HepG2 (cell line): ENCODE results near the gene TRMT6. TPM values are rescaled to one million over a fixed set of nuclear protein-coding genes. Genes with fewer than 3 reads are reported as not detected.

Source experiments
- DNMT1 ChIP-seq: sonication (generic); formaldehyde crosslinking; IDR thresholded peaks from 2 replicates; pipeline ENCODE4 v1.5.1; 2020; ENCODE audit warnings: mild to moderate bottlenecking, missing genetic modification reagents
- E2F2 ChIP-seq: sonication (generic); formaldehyde crosslinking; IDR thresholded peaks from 2 replicates; pipeline ENCODE4 v1.4.0; 2020; ENCODE audit warnings: missing genetic modification reagents, borderline replicate concordance
- HNRNPUL1 ChIP-seq: fragments of 200-400 bp; formaldehyde crosslinking; IDR thresholded peaks from 2 replicates; pipeline ENCODE4 v1.6.1; 2017; ENCODE audit warnings: low read depth, mild to moderate bottlenecking, low read length, moderate library complexity
- MXD4 ChIP-seq: IDR thresholded peaks from 2 replicates; pipeline ENCODE4 v1.6.1; 2016; ENCODE audit warnings: mild to moderate bottlenecking, missing biosample characterization, missing genetic modification reagents
- ONECUT2 ChIP-seq: sonication (generic); formaldehyde crosslinking; IDR thresholded peaks from 2 replicates; pipeline ENCODE4 v1.4.0; 2020; ENCODE audit warnings: missing genetic modification reagents
- PRDM4 ChIP-seq: sonication (generic); formaldehyde crosslinking; IDR thresholded peaks from 2 replicates; pipeline ENCODE4 v1.9.0; 2021; ENCODE audit warnings: missing genetic modification reagents, borderline replicate concordance
- RAD21 ChIP-seq: fragments of 450-650 bp; formaldehyde crosslinking; IDR thresholded peaks from 2 replicates; pipeline ENCODE4 v1.5.0; 2020; ENCODE audit warnings: mild to moderate bottlenecking
- RFX5 ChIP-seq: IDR thresholded peaks from 2 replicates; pipeline ENCODE4 v1.6.1; 2011; ENCODE audit warnings: low read depth, low read length, improper control_type of control experiment
- RXRA ChIP-seq: sonication (generic); formaldehyde crosslinking; IDR thresholded peaks from 2 replicates; pipeline ENCODE4 v1.5.1; 2020; ENCODE audit warnings: missing genetic modification reagents
- SMAD9 ChIP-seq: sonication (generic); formaldehyde crosslinking; IDR thresholded peaks from 2 replicates; pipeline ENCODE4 v1.5.1; 2020; ENCODE audit warnings: mild to moderate bottlenecking, missing genetic modification reagents
- ZFP36 ChIP-seq: fragments of 150-350 bp; IDR thresholded peaks from 2 replicates; pipeline ENCODE4 v1.6.1; 2018; ENCODE audit warnings: borderline replicate concordance, low read length, low read depth; ENCODE audit not compliant: partially characterized antibody
- ZHX1 ChIP-seq: sonication (generic); formaldehyde crosslinking; IDR thresholded peaks from 2 replicates; pipeline ENCODE4 v1.8.1; 2022; ENCODE audit warnings: low read depth, mild to moderate bottlenecking, missing genetic modification reagents
- ZNF280D ChIP-seq: sonication (generic); formaldehyde crosslinking; IDR thresholded peaks from 2 replicates; pipeline ENCODE4 v1.5.1; 2020; ENCODE audit warnings: mild to moderate bottlenecking, missing genetic modification reagents
- ZNF431 ChIP-seq: sonication (generic); formaldehyde crosslinking; IDR thresholded peaks from 2 replicates; pipeline ENCODE4 v1.9.0; 2022; ENCODE audit warnings: missing genetic modification reagents, low read depth, mild to moderate bottlenecking, borderline replicate concordance
- ZNF737 ChIP-seq: sonication (generic); formaldehyde crosslinking; IDR thresholded peaks from 2 replicates; pipeline ENCODE4 v1.5.0; 2020; ENCODE audit warnings: missing genetic modification reagents, mild to moderate bottlenecking, borderline replicate concordance
- polyA plus RNA-seq, 8 experiments: library from polyadenylated mRNA; depleted of rRNA in 3 of 8; stranded (reverse) in 7 of 8; unstranded in 1 of 8; fragments of >200 nt; fragmentation: Illumina TruSeq in 4 of 8; extraction: Trizol in 4 of 8; gene quantifications; 2 replicates each; pipeline versions ENCODE4 v1.2.1 to v1.2.3, GENCODE V29; 2011 to 2016; ENCODE audit warnings: low read depth in 4 of 8, missing spikeins in 1 of 8, mixed read lengths in 1 of 8; ENCODE audit not compliant: insufficient read depth in 1 of 8
- total RNA-seq, 5 experiments: library from RNA; depleted of rRNA; stranded (reverse); fragments of >200 nt; fragmentation: Illumina TruSeq; extraction: Trizol; gene quantifications; 2 replicates each; pipeline ENCODE4 v1.2.3, GENCODE V29; 2016; ENCODE audit warnings: low read depth in 1 of 5

The TRMT6 gene
- total and polyA plus RNA-seq, 2 of the 13 experiments (the other 11 are each of a cell fraction or from before 2014, with no cell fraction given): 10.5 to 37.8 TPM

- peak; percentile 63; the same call in 1 of the 2 replicates for TF ChIP-seq PRDM4 (CRISPR knock-in tag)
- TF ChIP-seq RAD21 (CRISPR knock-in tag): peak; percentile 60
- no peak; the same call in 1 of the 2 replicates for TF ChIP-seq ZNF280D (CRISPR knock-in tag)
- TF ChIP-seq ZNF431 (CRISPR knock-in tag): peak; percentile 83
- TF ChIP-seq RFX5: no peak; the same call in 1 of the 2 replicates
- TF ChIP-seq ZNF737: no peak; the same call in 1 of the 2 replicates
- peak; percentile 45; the same call in 1 of the 2 replicates for TF ChIP-seq ONECUT2 (CRISPR knock-in tag)
- peak; percentile 64 for TF ChIP-seq ZHX1
- peak; percentile 85 for TF ChIP-seq RXRA
- TF ChIP-seq ZFP36: no peak
- peak; percentile 95; the same call in 1 of the 2 replicates for TF ChIP-seq DNMT1
- TF ChIP-seq HNRNPUL1: no peak
- no peak; the same call in 1 of the 2 replicates for TF ChIP-seq E2F2
- peak; percentile 82 for TF ChIP-seq SMAD9 (CRISPR knock-in tag)
- peak; percentile 100 for TF ChIP-seq MXD4 (CRISPR knock-in tag)
Measured at GRCh38 chr20:5950271-5951031, at the start of gene TRMT6, which contains the start of gene MCM8 (continued).
